MV-4-11 (cell line): Measurements from ENCODE around the gene NAXE.
"Not testable (repeated sequence)": the region's sequence is repeated elsewhere in the genome, so short reads cannot be mapped to it uniquely, and the experiment has no call there.

Experiments used
- DNase-seq: peaks from one replicate; lab custom pipeline; 2025; lab: John Stamatoyannopoulos, UW

NAXE gene

GRCh38 chr1:156593661-156593989 lies 2.0 kb downstream of the NAXE start:
- no peak for DNase-seq

- DNase-seq, result no peak
Observed at GRCh38 chr1:156594190-156594589, 2.6 kb downstream of the NAXE start.

GRCh38 chr1:156595016-156595415 lies 3.4 kb downstream of the NAXE start:
- no peak for DNase-seq

- no peak for DNase-seq
Observed at GRCh38 chr1:156596426-156596825, 4.8 kb downstream of the NAXE start.

GRCh38 chr1:156598125-156598524 lies 6.5 kb downstream of the NAXE start:
- DNase-seq, result no peak

- no peak for DNase-seq
Observed at GRCh38 chr1:156598731-156599432, 7.3 kb downstream of the NAXE start.

GRCh38 chr1:156599811-156600210 lies 8.2 kb downstream of the NAXE start:
- peak; percentile 84 for DNase-seq

GRCh38 chr1:156600733-156601121 lies 9.2 kb downstream of the NAXE start:
- DNase-seq, result no peak

- DNase-seq, result peak; percentile 79
Observed at GRCh38 chr1:156601122-156601830, 9.7 kb downstream of the NAXE start, which contains the start of gene GPATCH4. Gene GPATCH4 (minus strand): TSS chr1:156601479.

- DNase-seq, result no peak
Observed at GRCh38 chr1:156601892-156602291, 10.3 kb downstream of the NAXE start.

- DNase-seq, result peak; percentile 16
Observed at GRCh38 chr1:156602557-156602993, 11.0 kb downstream of the NAXE start.

- not testable (repeated sequence) for DNase-seq
Observed at GRCh38 chr1:156607344-156607743, 15.8 kb downstream of the NAXE start.

GRCh38 chr1:156608036-156608674 lies 16.6 kb downstream of the NAXE start:
- DNase-seq, result peak; percentile 81

- DNase-seq, result no peak
Observed at GRCh38 chr1:156608981-156609380, 17.4 kb downstream of the NAXE start.

- not testable (repeated sequence) for DNase-seq
Observed at GRCh38 chr1:156610072-156610471, 18.5 kb downstream of the NAXE start.

GRCh38 chr1:156612666-156613065 lies 21.1 kb downstream of the NAXE start:
- DNase-seq, result peak; percentile 28

- no peak for DNase-seq
Observed at GRCh38 chr1:156615946-156616345, 24.4 kb downstream of the NAXE start.

GRCh38 chr1:156616463-156616862 lies 24.9 kb downstream of the NAXE start:
- no peak for DNase-seq

GRCh38 chr1:156618853-156619581 lies 27.4 kb downstream of the NAXE start, which contains the start of gene HAPLN2:
Gene HAPLN2 (plus strand): TSS chr1:156619415. CDS start chr1:156623491, 4,076 bp downstream.
- no peak for DNase-seq

- DNase-seq, result no peak
Observed at GRCh38 chr1:156619582-156619955, 28.0 kb downstream of the NAXE start.

GRCh38 chr1:156622581-156623297 lies 31.2 kb downstream of the NAXE start:
- DNase-seq, result no peak
